H9 (cell line): ENCODE results near the gene CARD8. TPM values are rescaled to one million over a fixed set of nuclear protein-coding genes. Genes with fewer than 3 reads are reported as not detected.
"Not testable (repeated sequence)": the region's sequence is repeated elsewhere in the genome, so short reads cannot be mapped to it uniquely, and the experiment has no call there.

Experiments used
- DNase-seq: peaks from one replicate; pipeline ENCODE4 v3.0.0-alpha.2; 2017
- H2AFZ ChIP-seq: one replicate; pipeline ENCODE4 v1.6.1; 2013; ENCODE audit warnings: mild to moderate bottlenecking, low read length, control low read depth, moderate library complexity
- H2AK5ac ChIP-seq: 2 replicates; pipeline ENCODE4 v1.6.1; 2013; ENCODE audit warnings: low read length, control low read depth, mixed read lengths; ENCODE audit not compliant: insufficient read length
- H2BK120ac ChIP-seq: one replicate; pipeline ENCODE4 v1.6.1; 2013; ENCODE audit warnings: low read depth, mild to moderate bottlenecking, low read length, control low read depth, inconsistent platforms; ENCODE audit not compliant: poor library complexity, severe bottlenecking
- H2BK12ac ChIP-seq: 2 replicates; pipeline ENCODE4 v1.6.1; 2013; ENCODE audit warnings: low read length, control low read depth, mixed read lengths, low read depth; ENCODE audit not compliant: insufficient read length
- H2BK15ac ChIP-seq: 2 replicates; pipeline ENCODE4 v1.6.1; 2013; ENCODE audit warnings: low read depth, low read length, control low read depth
- H2BK20ac ChIP-seq: one replicate; pipeline ENCODE4 v1.6.1; 2013; ENCODE audit warnings: low read depth, mild to moderate bottlenecking, low read length, control low read depth, inconsistent platforms; ENCODE audit not compliant: poor library complexity, severe bottlenecking
- H2BK5ac ChIP-seq: 2 replicates; pipeline ENCODE4 v1.6.1; 2013; ENCODE audit warnings: low read length, control low read depth, mixed read lengths; ENCODE audit not compliant: insufficient read length
- H3K14ac ChIP-seq: 2 replicates; pipeline ENCODE4 v1.6.1; 2013; ENCODE audit warnings: low read length, control low read depth; ENCODE audit not compliant: insufficient read depth
- H3K18ac ChIP-seq: 2 replicates; pipeline ENCODE4 v1.6.1; 2013; ENCODE audit warnings: low read depth, mild to moderate bottlenecking, mixed read lengths, low read length, control low read depth; ENCODE audit not compliant: insufficient read length
- H3K23ac ChIP-seq: 2 replicates; pipeline ENCODE4 v1.6.1; 2013; ENCODE audit warnings: low read length, control low read depth, mixed read lengths, low read depth; ENCODE audit not compliant: insufficient read length
- H3K23me2 ChIP-seq: 2 replicates; pipeline ENCODE4 v1.6.1; 2013; ENCODE audit warnings: low read depth, mild to moderate bottlenecking, mixed read lengths, low read length, control low read depth; ENCODE audit not compliant: insufficient read length, poor library complexity, severe bottlenecking
- H3K27ac ChIP-seq: 2 replicates; pipeline ENCODE4 v1.5.1; 2013; ENCODE audit warnings: low read length, control low read depth, mixed read lengths, low read depth; ENCODE audit not compliant: insufficient read length
- H3K27me3 ChIP-seq: 2 replicates; pipeline ENCODE4 v1.6.1; 2013; ENCODE audit warnings: low read length, control low read depth, inconsistent platforms; ENCODE audit not compliant: insufficient read depth
- H3K4ac ChIP-seq: 2 replicates; pipeline ENCODE4 v1.6.1; 2013; ENCODE audit warnings: low read depth, mild to moderate bottlenecking, control low read depth, inconsistent platforms, low read length, moderate library complexity
- H3K4me1 ChIP-seq: 2 replicates; pipeline ENCODE4 v1.6.1; 2013; ENCODE audit warnings: low read length, control low read depth, inconsistent platforms; ENCODE audit not compliant: insufficient read depth
- H3K4me2 ChIP-seq: 2 replicates; pipeline ENCODE4 v1.6.1; 2013; ENCODE audit warnings: low read length, control low read depth, mixed read lengths; ENCODE audit not compliant: insufficient read length, insufficient read depth
- H3K56ac ChIP-seq: 2 replicates; pipeline ENCODE4 v1.6.1; 2013; ENCODE audit warnings: low read depth, mild to moderate bottlenecking, mixed read lengths, low read length, control low read depth; ENCODE audit not compliant: insufficient read length
- H3K79me1 ChIP-seq: 2 replicates; pipeline ENCODE4 v1.6.1; 2013; ENCODE audit warnings: low read depth, mild to moderate bottlenecking, moderate library complexity, low read length, control low read depth, inconsistent platforms; ENCODE audit not compliant: insufficient read depth, poor library complexity, severe bottlenecking
- H3K79me2 ChIP-seq: 2 replicates; pipeline ENCODE4 v1.6.1; 2013; ENCODE audit warnings: low read length, control low read depth, inconsistent platforms; ENCODE audit not compliant: insufficient read depth
- H3K9ac ChIP-seq: 2 replicates; pipeline ENCODE4 v1.6.1; 2013; ENCODE audit warnings: low read length, control low read depth, mixed read lengths; ENCODE audit not compliant: insufficient read length; ENCODE audit errors: extremely low read depth
- H3K9me3 ChIP-seq: one replicate; pipeline ENCODE4 v1.6.1; 2013; ENCODE audit warnings: low read depth, low read length, inconsistent platforms; ENCODE audit not compliant: control insufficient read depth
- H3T11ph ChIP-seq: one replicate; pipeline ENCODE4 v1.6.1; 2013; ENCODE audit warnings: mild to moderate bottlenecking, low read length, control low read depth, inconsistent platforms
- H4K20me1 ChIP-seq: one replicate; pipeline ENCODE4 v1.6.1; 2013; ENCODE audit not compliant: control insufficient read depth, insufficient read length, insufficient read depth
- H4K5ac ChIP-seq: 2 replicates; pipeline ENCODE4 v1.6.1; 2013; ENCODE audit warnings: low read depth, mild to moderate bottlenecking, mixed read lengths, low read length, control low read depth; ENCODE audit not compliant: insufficient read length
- H4K8ac ChIP-seq: replicated peaks from 2 replicates; pipeline ENCODE4 v1.6.1; 2013; ENCODE audit warnings: low read length, control low read depth, mixed read lengths, low read depth; ENCODE audit not compliant: insufficient read length
- H4K91ac ChIP-seq: 2 replicates; pipeline ENCODE4 v1.6.1; 2013; ENCODE audit warnings: low read depth, mild to moderate bottlenecking, moderate library complexity, mixed read lengths, low read length, control low read depth; ENCODE audit not compliant: insufficient read length
- H3K27ac Mint-ChIP-seq, 3 experiments: 2 replicates in 2 of 3; 3 replicates in 1 of 3; pipeline ENCODE4 v1.8.0; 2020 to 2021; ENCODE audit warnings: mixed read lengths in 3 of 3, mild to moderate bottlenecking in 1 of 3, moderate library complexity in 1 of 3
- H3K27me3 Mint-ChIP-seq: 2 replicates; pipeline ENCODE4 v1.8.0; 2021; ENCODE audit warnings: low read depth, mild to moderate bottlenecking, moderate library complexity, mixed read lengths
- H3K36me3 Mint-ChIP-seq, 3 experiments: 2 replicates in 2 of 3; 3 replicates in 1 of 3; pipeline ENCODE4 v1.8.0; 2020 to 2021; ENCODE audit warnings: low read depth in 3 of 3, mixed read lengths in 3 of 3; ENCODE audit not compliant: insufficient read depth in 1 of 3
- H3K4me1 Mint-ChIP-seq, 2 experiments: 2 replicates each; pipeline ENCODE4 v1.8.0; 2020; ENCODE audit warnings: mixed read lengths in 2 of 2
- H3K4me3 Mint-ChIP-seq, 2 experiments: 2 replicates in 1 of 2; 3 replicates in 1 of 2; pipeline ENCODE4 v1.8.0; 2020 to 2021; ENCODE audit warnings: mild to moderate bottlenecking in 2 of 2, mixed read lengths in 2 of 2, moderate library complexity in 1 of 2
- H3K9me3 Mint-ChIP-seq, 2 experiments: 2 replicates in 1 of 2; 3 replicates in 1 of 2; pipeline ENCODE4 v1.8.0; 2020; ENCODE audit warnings: mild to moderate bottlenecking in 2 of 2, mixed read lengths in 2 of 2, moderate library complexity in 1 of 2
- CTCF ChIP-seq: fragments of 200-600 bp; sonication (generic); conservative IDR thresholded peaks from 3 replicates; pipeline ENCODE4 v1.8.0; 2021; ENCODE audit warnings: antibody characterized with exemption, mild to moderate bottlenecking
- WGBS: extraction: QIAGEN DNeasy Blood & Tissue Kit; methylation state at CpG from one replicate; pipeline ENCODE4 v1.1.7; 2013; ENCODE audit warnings: missing lambda C conversion rate, low lambda C conversion rate, mixed read lengths; ENCODE audit not compliant: insufficient read length; ENCODE audit errors: extremely low coverage; 5-methylcytosine and 5-hydroxymethylcytosine counted together
- total RNA-seq: library from RNA; stranded (reverse); gene quantifications from 2 replicates; pipeline ENCODE4 v1.2.1, GENCODE V29; 2021

CARD8 gene
- total RNA-seq, 1 experiment from 2014 or later = 21.0 TPM

- Histone ChIP-seq H2BK5ac (no peak overlapping the region), H2BK120ac (no peak overlapping the region), H3K14ac (no peak overlapping the region), H3K79me1 (no peaks in the 10 kb centered on the region), H3T11ph (no peak overlapping the region), H4K5ac (no peak overlapping the region), H3K18ac (no peak overlapping the region), H2BK12ac (no peak overlapping the region), H4K8ac (no peak overlapping the region), H3K9me3 (no peaks in the 10 kb centered on the region), H3K23ac (no peak overlapping the region), H2AK5ac (no peak overlapping the region), H3K56ac (no peak overlapping the region), H3K27ac (no peak overlapping the region), H2AFZ (no peak overlapping the region), H2BK20ac (no peak overlapping the region), H3K9ac (no peak overlapping the region), H4K20me1 (no peaks in the 10 kb centered on the region), H3K27me3 (no peaks in the 10 kb centered on the region), H3K79me2 (no peaks in the 10 kb centered on the region), H3K4me1 (no peaks in the 10 kb centered on the region), H3K4me2 (no peak overlapping the region), H4K91ac (no peak overlapping the region), H3K4ac (no peak overlapping the region), H2BK15ac (no peak overlapping the region), H3K23me2 (no peaks in the 10 kb centered on the region)
- TF ChIP-seq CTCF = no peak
- Mint-ChIP-seq H3K9me3 (no peaks in the 10 kb centered on the region), H3K36me3 (peaks cover 5 to 35% (median 30%) of the 10 kb centered on the region in 3 experiments; a peak in 6 of 7 replicates), H3K27me3 (no peaks in the 10 kb centered on the region), H3K27ac (peak overlapping the region in 2 of 3 experiments; percentile 10 to 22; a peak in 1 of 7 replicates), H3K4me1 (peaks cover 0 to 3% of the 10 kb centered on the region in 2 experiments; a peak in 2 of 4 replicates), H3K4me3 (no peak overlapping the region)
- no peak for DNase-seq
- WGBS = no CpG with 5 or more reads among the region's 5 CpGs
Measured at GRCh38 chr19:48244281-48244680, 11.4 kb downstream of the CARD8 start.

DNA sequence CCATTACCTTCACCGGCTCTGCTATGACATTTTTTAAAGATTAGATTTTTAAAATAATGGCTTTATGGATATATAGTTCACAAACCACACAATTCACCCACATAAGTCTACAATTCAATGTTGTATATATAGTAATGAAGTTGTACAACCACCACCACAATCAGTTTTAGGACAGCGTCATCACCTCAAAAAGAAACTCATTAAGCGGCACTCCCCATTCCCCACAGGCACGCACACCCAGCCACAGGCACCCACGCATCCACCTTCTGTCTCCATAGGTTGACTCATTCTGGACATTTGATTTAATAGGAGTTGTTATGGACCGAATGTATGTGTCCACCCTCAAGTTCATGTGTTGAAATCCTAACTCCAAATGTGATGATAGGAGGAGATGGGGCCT, 13.9 kb downstream of the CARD8 start:
- DNase-seq, H3K9me3 ChIP-seq, H3K79me2 ChIP-seq: not testable (repeated sequence)

More for the DNA sequence above, 13.9 kb downstream of the CARD8 start:
- H3K4me3 Mint-ChIP-seq, H3K9me3 Mint-ChIP-seq, H3K9ac ChIP-seq, H4K5ac ChIP-seq, H2BK15ac ChIP-seq, H2AK5ac ChIP-seq, H3K56ac ChIP-seq, H3K27ac ChIP-seq, H3K79me1 ChIP-seq, H3K23me2 ChIP-seq, H2AFZ ChIP-seq, H2BK120ac ChIP-seq, H3K4me2 ChIP-seq, H3K27ac Mint-ChIP-seq, H3K27me3 ChIP-seq, H2BK20ac ChIP-seq, H2BK5ac ChIP-seq, H3K14ac ChIP-seq, H3K27me3 Mint-ChIP-seq, H3K23ac ChIP-seq, H4K20me1 ChIP-seq, H3K4me1 Mint-ChIP-seq, H3K4ac ChIP-seq, H3T11ph ChIP-seq, H3K4me1 ChIP-seq, H4K91ac ChIP-seq, H3K18ac ChIP-seq, H2BK12ac ChIP-seq, H4K8ac ChIP-seq: not testable (repeated sequence)
- no CpG with 5 or more reads among the region's 6 CpGs for WGBS
- H3K36me3 Mint-ChIP-seq = peaks cover 5 to 28% (median 22%) of the 10 kb centered on the region in 3 experiments; a peak in 5 of 7 replicates
